Activated B cell treated with CpG ODN at 0.5 μM for 24 hours (primary cell): Measurements from ENCODE around the gene CNN2. TPM values are rescaled to one million over a fixed set of nuclear protein-coding genes. Genes with fewer than 3 reads are reported as not detected.

Experiments
- ATAC-seq: fragments of 200-7000 bp; cut with Tn5 transposase; one replicate; pipeline ENCODE4 v1.10.0; 2021; ENCODE audit warnings: low read depth, mild to moderate bottlenecking, moderate library complexity
- CTCF ChIA-PET: fragments of 350-600 bp; sonication (Branson Sonifier 250); formaldehyde crosslinking; loops from one replicate; lab custom pipeline; 2021; ENCODE audit warnings: antibody characterized with exemption; lab: Charles Lee
- POLR2A ChIA-PET: fragments of 350-600 bp; sonication (Branson Sonifier 250); formaldehyde crosslinking; loops from one replicate; lab custom pipeline; 2021; ENCODE audit warnings: antibody characterized with exemption; lab: Charles Lee
- DNase-seq: peaks from one replicate; pipeline ENCODE4 v3.0.0; 2022
- H3K27ac Mint-ChIP-seq: one replicate; pipeline ENCODE4 v1.8.0; 2020; ENCODE audit warnings: mixed read lengths
- H3K27me3 Mint-ChIP-seq: one replicate; pipeline ENCODE4 v1.8.0; 2021; ENCODE audit warnings: mixed read lengths
- H3K36me3 Mint-ChIP-seq: one replicate; pipeline ENCODE4 v1.8.0; 2021; ENCODE audit warnings: low read depth, mixed read lengths
- H3K4me1 Mint-ChIP-seq: one replicate; pipeline ENCODE4 v1.8.0; 2021; ENCODE audit warnings: mixed read lengths
- H3K4me3 Mint-ChIP-seq: one replicate; pipeline ENCODE4 v1.8.0; 2020; ENCODE audit warnings: mild to moderate bottlenecking, mixed read lengths
- H3K9me3 Mint-ChIP-seq: one replicate; pipeline ENCODE4 v1.8.0; 2020; ENCODE audit warnings: mixed read lengths
- CTCF ChIP-seq: fragments of 200-600 bp; IDR thresholded peaks from one replicate; pipeline ENCODE4 v1.8.0; 2022; ENCODE audit warnings: antibody characterized with exemption, mild to moderate bottlenecking
- intact Hi-C: fragments of 100-400 bp; cut with micrococcal nuclease; formaldehyde crosslinking; loops from one replicate; pipeline ENCODE4 v1.15.1; 2024
- total RNA-seq: library from RNA; stranded (reverse); gene quantifications from 2 replicates; pipeline ENCODE4 v1.2.3, GENCODE V29; 2022

CNN2 gene
- total RNA-seq, 1 donor from 2014 or later = 352 TPM

GRCh38 chr19:1073063-1073955 lies 46.9 kb downstream of the CNN2 start:
- Mint-ChIP-seq H3K4me3 (no peak overlapping the region), H3K9me3 (no peaks in the 10 kb centered on the region), H3K4me1 (peaks cover 74% of the 10 kb centered on the region), H3K27ac (peak overlapping the region; percentile 61), H3K27me3 (no peaks in the 10 kb centered on the region), H3K36me3 (peaks cover 59% of the 10 kb centered on the region)
- POLR2A ChIA-PET = interaction anchor here (0.6 to 13.1 kb wide), 4 partner anchors 13 to 45 kb away, joined by 3 to 184 read pairs (median 26); partner anchors contain the start of genes GPX4 and POLR2E
- ATAC-seq = no peak
- no peak for DNase-seq
- no peak for TF ChIP-seq CTCF
- intact Hi-C loops = no loop called here
- CTCF ChIA-PET = no interaction called here

GRCh38 chr19:1073956-1074517 lies 47.6 kb downstream of the CNN2 start:
- intact Hi-C loops = no loop called here
- H3K9me3 Mint-ChIP-seq = no peaks in the 10 kb centered on the region
- peak overlapping the region; percentile 41 for H3K4me3 Mint-ChIP-seq
- ATAC-seq (no peak), DNase-seq (no peak)
- H3K27me3 Mint-ChIP-seq = no peaks in the 10 kb centered on the region
- H3K36me3 Mint-ChIP-seq = peaks cover 54% of the 10 kb centered on the region
- CTCF ChIA-PET = interaction anchor here (1.0 to 1.4 kb wide), 2 partner anchors 9 to 73 kb away, joined by 3 to 9 read pairs; no protein-coding TSS in a partner anchor
- H3K27ac Mint-ChIP-seq = no peak overlapping the region
- no peak for TF ChIP-seq CTCF
- H3K4me1 Mint-ChIP-seq = peaks cover 68% of the 10 kb centered on the region
- POLR2A ChIA-PET = interaction anchor here (0.9 to 13.1 kb wide), 19 partner anchors 7 to 195 kb away, joined by 3 to 184 read pairs (median 11); partner anchors contain the start of genes ABCA7, ARHGAP45, CIRBP and CNN2

- Mint-ChIP-seq H3K9me3 (no peaks in the 10 kb centered on the region), H3K27me3 (no peaks in the 10 kb centered on the region), H3K27ac (peak overlapping the region; percentile 93), H3K4me1 (peaks cover 62% of the 10 kb centered on the region), H3K36me3 (peaks cover 50% of the 10 kb centered on the region), H3K4me3 (peak overlapping the region; percentile 53)
- ChIA-PET CTCF (interaction anchor here (1.0 to 1.4 kb wide), 2 partner anchors 9 to 73 kb away, joined by 3 to 9 read pairs; no protein-coding TSS in a partner anchor), POLR2A (interaction anchor here (0.5 to 13.1 kb wide), 25 partner anchors 8 to 195 kb away, joined by 3 to 184 read pairs (median 6); partner anchors contain the start of genes ABCA7, ARHGAP45, CIRBP and CNN2)
- intact Hi-C loops = no loop called here
- ATAC-seq (peak; percentile 37), DNase-seq (peak; percentile 82)
- TF ChIP-seq CTCF = no peak
These were observed 48.3 kb downstream of the CNN2 start for GRCh38 chr19:1074544-1075283.

GRCh38 chr19:1076046-1076386 lies 49.6 kb downstream of the CNN2 start:
- DNase-seq (no peak), ATAC-seq (no peak)
- Mint-ChIP-seq H3K36me3 (peaks cover 57% of the 10 kb centered on the region), H3K4me1 (peaks cover 66% of the 10 kb centered on the region), H3K27ac (peak overlapping the region; percentile 93), H3K9me3 (no peaks in the 10 kb centered on the region), H3K27me3 (no peaks in the 10 kb centered on the region), H3K4me3 (peak overlapping the region; percentile 53)
- intact Hi-C loops = no loop called here
- ChIA-PET CTCF (interaction anchor here (1.2 kb wide), 1 partner anchor 12 kb away, joined by 4 read pairs; no protein-coding TSS in a partner anchor), POLR2A (interaction anchor here (0.5 to 13.1 kb wide), 15 partner anchors 9 to 193 kb away, joined by 3 to 184 read pairs (median 16); partner anchors contain the start of genes ABCA7, ARHGAP45, CIRBP and CNN2)
- no peak for TF ChIP-seq CTCF
